Astrocyte of the cerebellum (primary cell): Measurements from ENCODE around the gene IL21R.
A peak's percentile ranks its signal among the peaks of the same experiment; 100 is the strongest.

Source experiments
- DNase-seq: peaks from one replicate; pipeline ENCODE4 v3.0.0-alpha.2; 2011; ENCODE audit warnings: low read depth
- H3K4me3 ChIP-seq: 2 replicates; pipeline ENCODE4 v1.5.1; 2011; ENCODE audit warnings: mild to moderate bottlenecking, low read depth, low read length, moderate library complexity
- CTCF ChIP-seq: IDR thresholded peaks from 2 replicates; pipeline ENCODE4 v1.5.1; 2012; ENCODE audit warnings: low read length, low read depth, moderate library complexity, mild to moderate bottlenecking; ENCODE audit errors: missing control alignments
- in situ Hi-C: cut with HindIII; loops from 2 replicates; pipeline ENCODE4 v1.10.0; 2017; ENCODE audit warnings: low sequenced_read_pairs

The IL21R gene

GRCh38 chr16:27444015-27444414, 42.0 kb downstream of the IL21R start:
- peak; percentile 45 for DNase-seq
- no peak overlapping the region for H3K4me3 ChIP-seq
- in situ Hi-C loops, result no loop called here
- no peak for TF ChIP-seq CTCF

- DNase-seq, result no peak
- in situ Hi-C loops, result no loop called here
- no peak overlapping the region for H3K4me3 ChIP-seq
- TF ChIP-seq CTCF, result no peak
Observed at GRCh38 chr16:27444470-27444869, 42.5 kb downstream of the IL21R start.

- in situ Hi-C loops, result no loop called here
- DNase-seq, result no peak
- no peak for TF ChIP-seq CTCF
- H3K4me3 ChIP-seq, result no peak overlapping the region
Observed at GRCh38 chr16:27445502-27446175, 43.7 kb downstream of the IL21R start.

GRCh38 chr16:27446721-27447120, 44.7 kb downstream of the IL21R start:
- in situ Hi-C loops, result no loop called here
- no peak overlapping the region for H3K4me3 ChIP-seq
- no peak for TF ChIP-seq CTCF
- no peak for DNase-seq

GRCh38 chr16:27447301-27447700, 45.3 kb downstream of the IL21R start:
- TF ChIP-seq CTCF, result no peak
- DNase-seq, result no peak
- no peak overlapping the region for H3K4me3 ChIP-seq
- in situ Hi-C loops, result no loop called here

- in situ Hi-C loops, result no loop called here
- DNase-seq, result no peak
- no peak overlapping the region for H3K4me3 ChIP-seq
- TF ChIP-seq CTCF, result no peak
Observed at GRCh38 chr16:27448532-27449433, 46.8 kb downstream of the IL21R start.
